ENCODE measurements around the gene GPBP1.
"Not testable (repeated sequence)": the region's sequence is repeated elsewhere in the genome, so short reads cannot be mapped to it uniquely, and the experiment has no call there.

The GPBP1 gene

GRCh38 chr5:57298295-57298984 is 124.6 kb downstream of the GPBP1 start:
- no peak for DNase-seq

GRCh38 chr5:57298985-57299491 is 125.2 kb downstream of the GPBP1 start:
- DNase-seq: no peak

- no peak for DNase-seq
Measured at GRCh38 chr5:57299986-57300385, 126.1 kb downstream of the GPBP1 start.

- no peak for DNase-seq
Measured at GRCh38 chr5:57302164-57302563, 128.3 kb downstream of the GPBP1 start.

- no peak for DNase-seq
Measured at GRCh38 chr5:57302643-57303042, 128.8 kb downstream of the GPBP1 start.

- DNase-seq: no peak
Measured at GRCh38 chr5:57303985-57304384, 130.1 kb downstream of the GPBP1 start.

- no peak for DNase-seq
Measured at GRCh38 chr5:57304931-57305330, 131.1 kb downstream of the GPBP1 start.

GRCh38 chr5:57306359-57306758 is 132.5 kb downstream of the GPBP1 start:
- no peak for DNase-seq

- no peak for DNase-seq
Measured at GRCh38 chr5:57307516-57307915, 133.7 kb downstream of the GPBP1 start.

- not testable (repeated sequence) for DNase-seq
Measured at GRCh38 chr5:57309022-57309421, 135.2 kb downstream of the GPBP1 start.

- no peak for DNase-seq
Measured at GRCh38 chr5:57311251-57311650, 137.4 kb downstream of the GPBP1 start.

GRCh38 chr5:57311921-57312735 is 138.3 kb downstream of the GPBP1 start:
- DNase-seq: no peak

- DNase-seq: no peak
Measured at GRCh38 chr5:57313716-57314115, 139.9 kb downstream of the GPBP1 start.

Measured in NCI-H524 treated with DMSO at 0.1 percent for 48 hours (cell line).